ENCODE data around the gene IMPDH1. TPM values are rescaled to one million over a fixed set of nuclear protein-coding genes. Genes with fewer than 3 reads are reported as not detected.

IMPDH1 gene
- total RNA-seq, 4 donors from 2014 or later = 11.9 to 53.3 (median 32.8) TPM

- TF ChIP-seq CTCF (IDR thresholded peaks at IDR 0.05) = no peak
- no peak for TF ChIP-seq POLR2A (IDR thresholded peaks at IDR 0.05)
- no peaks in the 10 kb centered on the region for H3K9me3 ChIP-seq
- H3K4me3 ChIP-seq = peak overlapping the region; percentile 52 to 78
- peak overlapping the region; percentile 87 to 98 for H3K27ac ChIP-seq
- peak; percentile 45 to 61 for DNase-seq
- H3K4me1 ChIP-seq = peaks cover 0 to 6% of the 10 kb centered on the region in 2 donors
- H3K36me3 ChIP-seq = no peaks in the 10 kb centered on the region
- H3K27me3 ChIP-seq = no peaks in the 10 kb centered on the region
- intact Hi-C loops (cut with DNase I; ENCODE audit: low total_unique reads) = no loop called here
Measured at GRCh38 chr7:128408709-128409595, 830 bp downstream of the IMPDH1 start.

- intact Hi-C loops (cut with DNase I; ENCODE audit: low total_unique reads) = no loop called here
Measured at GRCh38 chr7:128407751-128408708, 1.8 kb downstream of the IMPDH1 start.

GRCh38 chr7:128407233-128407589, 2.6 kb downstream of the IMPDH1 start:
- TF ChIP-seq POLR2A (IDR thresholded peaks at IDR 0.05) (no peak), CTCF (IDR thresholded peaks at IDR 0.05) (no peak)
- no peak overlapping the region for H3K4me3 ChIP-seq
- peaks cover 0 to 6% of the 10 kb centered on the region in 2 donors for H3K4me1 ChIP-seq
- peak overlapping the region in 1 of 2 donors; percentile 98 for H3K27ac ChIP-seq
- no peaks in the 10 kb centered on the region for H3K36me3 ChIP-seq
- no peaks in the 10 kb centered on the region for H3K27me3 ChIP-seq
- intact Hi-C loops (cut with DNase I; ENCODE audit: low total_unique reads) = no loop called here
- no peak for DNase-seq
- no peaks in the 10 kb centered on the region for H3K9me3 ChIP-seq

More at GRCh38 chr7:128407751-128408708, 1.8 kb downstream of the IMPDH1 start:
- DNase-seq = no peak
- TF ChIP-seq CTCF (IDR thresholded peaks at IDR 0.05) (no peak), POLR2A (IDR thresholded peaks at IDR 0.05) (no peak)
- Histone ChIP-seq H3K9me3 (no peaks in the 10 kb centered on the region), H3K4me1 (peaks cover 0 to 6% of the 10 kb centered on the region in 2 donors), H3K27ac (peak overlapping the region; percentile 87 to 98), H3K27me3 (no peaks in the 10 kb centered on the region), H3K36me3 (no peaks in the 10 kb centered on the region), H3K4me3 (no peak overlapping the region)

DNA sequence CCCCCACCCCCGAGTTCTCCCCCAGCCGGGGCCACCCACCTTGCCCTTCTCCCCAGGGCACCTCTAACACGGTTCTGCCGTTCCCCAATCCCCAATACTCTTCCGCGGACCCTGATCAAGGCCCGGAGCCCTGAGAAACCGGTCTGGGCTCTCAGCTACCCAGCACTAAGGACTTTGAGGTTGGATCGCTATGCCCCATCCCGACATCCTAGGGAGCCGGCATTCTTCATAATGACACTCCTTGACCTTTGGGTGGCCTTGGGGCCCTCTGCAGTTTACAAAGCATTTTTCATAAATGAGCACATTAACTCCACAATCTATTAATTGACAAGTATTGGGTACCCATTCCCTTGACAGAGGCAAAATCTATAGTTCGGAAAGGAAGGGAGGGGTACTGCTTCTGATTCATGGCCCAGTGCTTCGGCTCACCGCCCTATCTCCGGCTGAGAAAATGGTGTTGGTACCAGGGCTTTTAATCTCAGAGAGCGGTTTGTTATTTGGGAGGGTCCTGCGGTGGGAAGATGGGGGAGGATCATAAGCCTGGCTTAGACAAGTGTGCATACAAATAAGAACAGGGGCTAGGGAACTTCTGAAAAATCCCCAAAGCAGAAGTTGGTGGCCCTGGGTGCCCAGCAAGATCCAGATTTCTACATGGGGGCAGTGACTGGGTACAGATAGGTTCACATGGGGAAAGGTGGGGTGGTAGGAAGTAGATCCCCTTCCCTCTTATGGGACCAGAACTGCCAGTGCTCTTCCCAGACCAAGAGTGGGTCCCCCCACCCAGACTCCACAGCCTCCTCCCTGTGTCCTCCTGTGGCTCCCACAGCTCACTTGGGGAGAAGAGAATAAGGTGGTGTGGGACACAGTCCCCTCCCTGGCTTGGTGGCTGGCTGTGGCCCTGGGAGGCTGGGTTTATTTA, 3.2 kb downstream of the IMPDH1 start:
- intact Hi-C loops (cut with DNase I; ENCODE audit: low total_unique reads) = no loop called here
- peak overlapping the region; percentile 37 to 98 for H3K27ac ChIP-seq
- TF ChIP-seq CTCF (IDR thresholded peaks at IDR 0.05) (no peak), POLR2A (IDR thresholded peaks at IDR 0.05) (no peak)
- DNase-seq = peak in 1 of 2 donors; percentile 28
- peak overlapping the region in 1 of 2 donors; percentile 64 for H3K4me3 ChIP-seq
- peaks cover 0 to 6% of the 10 kb centered on the region in 2 donors for H3K4me1 ChIP-seq
- H3K27me3 ChIP-seq = no peaks in the 10 kb centered on the region
- H3K36me3 ChIP-seq = no peaks in the 10 kb centered on the region
- no peaks in the 10 kb centered on the region for H3K9me3 ChIP-seq
